AG04449 (cell line): ENCODE data around the gene GSDME.

Experiments used
- CTCF ChIA-PET: fragments of 350-600 bp; formaldehyde crosslinking; extraction: SDS; loops from one replicate; lab custom pipeline; 2021; ENCODE audit warnings: antibody characterized with exemption; lab: Yijun Ruan, JAX
- POLR2A ChIA-PET: fragments of 400-600, 350-600 bp; formaldehyde crosslinking; extraction: SDS; loops from one replicate; lab custom pipeline; 2020; ENCODE audit warnings: antibody characterized with exemption, inconsistent platforms; lab: Yijun Ruan, JAX
- DNase-seq: peaks from one replicate; pipeline ENCODE4 v3.0.0-alpha.2; 2010; ENCODE audit warnings: low read depth, low spot score
- H3K4me3 ChIP-seq: 2 replicates; pipeline ENCODE4 v1.5.1; 2011; ENCODE audit warnings: low read depth, mild to moderate bottlenecking, control low read depth, low read length
- CTCF ChIP-seq: IDR thresholded peaks from one replicate; pipeline ENCODE4 v1.5.1; 2011; ENCODE audit warnings: mild to moderate bottlenecking, moderate library complexity, low read length, control low read depth, inconsistent platforms; ENCODE audit not compliant: insufficient read depth; ENCODE audit errors: missing control alignments

Gene GSDME

GRCh38 chr7:24652251-24652939 is 104.9 kb downstream of the GSDME start:
- POLR2A ChIA-PET, result no interaction called here

More at GRCh38 chr7:24652251-24652939, 104.9 kb downstream of the GSDME start:
- no peak for TF ChIP-seq CTCF
- DNase-seq, result no peak
- no peak overlapping the region for H3K4me3 ChIP-seq
- CTCF ChIA-PET, result interaction anchor here (1.4 kb wide), 1 partner anchor 14 kb away, joined by 8 read pairs; no protein-coding TSS in a partner anchor
